K562 (cell line): ENCODE data around the gene BAG2. TPM values are rescaled to one million over a fixed set of nuclear protein-coding genes. Genes with fewer than 3 reads are reported as not detected.

Experiments used
- ATF7 ChIP-seq: fragments of 450-650 bp; IDR thresholded peaks from 2 replicates; pipeline ENCODE4 v1.7.1; 2014; ENCODE audit warnings: mild to moderate bottlenecking, moderate library complexity
- BRF1 ChIP-seq: IDR thresholded peaks from 3 replicates; pipeline ENCODE4 v1.6.1; 2011; ENCODE audit warnings: borderline replicate concordance, mild to moderate bottlenecking; ENCODE audit not compliant: insufficient read length; ENCODE audit errors: extremely low read depth
- CHAMP1 ChIP-seq: fragments of 450-650 bp; IDR thresholded peaks from 2 replicates; pipeline ENCODE4 v1.6.1; 2016; ENCODE audit warnings: mild to moderate bottlenecking
- E2F5 ChIP-seq: sonication (generic); formaldehyde crosslinking; IDR thresholded peaks from 2 replicates; pipeline ENCODE4 v1.8.0; 2022; ENCODE audit warnings: mild to moderate bottlenecking, missing genetic modification reagents
- EP300 ChIP-seq: IDR thresholded peaks from 2 replicates; pipeline ENCODE4 v1.6.1; 2012; ENCODE audit warnings: low read length, improper control_type of control experiment
- ETS2 ChIP-seq: IDR thresholded peaks from 2 replicates; pipeline ENCODE4 v1.6.1; 2016; ENCODE audit warnings: borderline replicate concordance, missing genetic modification characterization, mild to moderate bottlenecking, moderate library complexity, missing compliant biosample characterization; ENCODE audit not compliant: poor library complexity, severe bottlenecking
- ETV1 ChIP-seq: fragments of 450-650 bp; conservative IDR thresholded peaks from 2 replicates; pipeline ENCODE4 v1.6.1; 2016; ENCODE audit warnings: missing genetic modification characterization, control low read depth, low read depth, missing compliant biosample characterization
- HDAC2 ChIP-seq: fragments of 450-650 bp; IDR thresholded peaks from 2 replicates; pipeline ENCODE4 v1.6.1; 2016; ENCODE audit warnings: mild to moderate bottlenecking
- MIER1 ChIP-seq: fragments of 450-650 bp; IDR thresholded peaks from 2 replicates; pipeline ENCODE4 v1.6.1; 2016; ENCODE audit warnings: antibody characterized with exemption, mild to moderate bottlenecking, low read depth
- SFPQ ChIP-seq: fragments of 200-400 bp; formaldehyde crosslinking; IDR thresholded peaks from 2 replicates; pipeline ENCODE4 v1.6.1; 2017; ENCODE audit warnings: mild to moderate bottlenecking, low read depth, low read length, moderate library complexity
- SMARCC2 ChIP-seq: fragments of 450-650 bp; IDR thresholded peaks from 2 replicates; pipeline ENCODE4 v1.6.1; 2017; ENCODE audit warnings: antibody characterized with exemption, moderate library complexity, mild to moderate bottlenecking, low read depth
- TBP ChIP-seq: optimal IDR thresholded peaks from 2 replicates; pipeline ENCODE3; 2011; ENCODE audit warnings: low read depth, low read length, improper control_type of control experiment
- TEAD2 ChIP-seq: fragments of 450-650 bp; IDR thresholded peaks from 2 replicates; pipeline ENCODE4 v1.6.1; 2016; ENCODE audit warnings: missing genetic modification characterization, control low read depth, missing compliant biosample characterization
- TFAP4 ChIP-seq: sonication (generic); formaldehyde crosslinking; IDR thresholded peaks from 2 replicates; pipeline ENCODE4 v1.8.0; 2022; ENCODE audit warnings: missing genetic modification reagents, mild to moderate bottlenecking, moderate library complexity, borderline replicate concordance
- THAP7 ChIP-seq: fragments of 250-450 bp; sonication (Bioruptor Pico); IDR thresholded peaks from 2 replicates; pipeline ENCODE4 v1.5.0; 2021
- ZNF282 ChIP-seq: sonication (generic); formaldehyde crosslinking; IDR thresholded peaks from 2 replicates; pipeline ENCODE4 v1.8.1; 2023; ENCODE audit warnings: missing genetic modification reagents
- ZNF408 ChIP-seq: fragments of 250-450 bp; sonication (Bioruptor Pico); IDR thresholded peaks from 2 replicates; pipeline ENCODE4 v1.4.0; 2020; ENCODE audit warnings: low read depth, mild to moderate bottlenecking, moderate library complexity
- ZNF57 ChIP-seq: fragments of 450-650 bp; formaldehyde crosslinking; IDR thresholded peaks from 2 replicates; pipeline ENCODE4 v1.4.0; 2020; ENCODE audit warnings: mild to moderate bottlenecking, moderate library complexity
- ZNF740 ChIP-seq, 3 experiments: fragments of 200-800 bp in 1 of 3; sonication (Bioruptor generic) in 1 of 3; sonication (generic) in 1 of 3; formaldehyde crosslinking in 1 of 3; IDR thresholded peaks; 2 replicates each; pipeline versions ENCODE4 v1.6.1 to v1.8.0; 2016 to 2022; ENCODE audit warnings: mild to moderate bottlenecking in 2 of 3, missing compliant biosample characterization in 2 of 3, missing genetic modification characterization in 2 of 3, missing genetic modification reagents in 1 of 3
- polyA plus RNA-seq, 8 experiments: library from polyadenylated mRNA; depleted of rRNA in 4 of 8; stranded (reverse) in 5 of 8; unstranded in 3 of 8; fragments of >200 nt; fragmentation: Nextera tagmentation in 2 of 8; fragmentation: Illumina TruSeq in 1 of 8; extraction: Ambion mirVana in 2 of 8; extraction: Trizol in 1 of 8; gene quantifications; 2 replicates each; pipeline versions ENCODE4 v1.2.1 to v1.2.3, GENCODE V29; 2011 to 2014; ENCODE audit warnings: inconsistent platforms in 1 of 8, missing spikeins in 1 of 8
- total RNA-seq, 7 experiments: library from RNA; depleted of rRNA in 6 of 7; stranded (reverse); fragments of >200 nt in 6 of 7; fragmentation: Illumina TruSeq in 2 of 7; extraction: Trizol in 2 of 7; gene quantifications; 2 replicates each; pipeline versions ENCODE4 v1.2.1 to v1.2.3, GENCODE V29; 2011 to 2021; ENCODE audit warnings: low replicate concordance in 1 of 7

The BAG2 gene
- total and polyA plus RNA-seq, 9 of the 15 experiments (the other 6 are each of a cell fraction or from before 2014, with no cell fraction given): 12.8 to 20.7 (median 17.6) TPM

DNA sequence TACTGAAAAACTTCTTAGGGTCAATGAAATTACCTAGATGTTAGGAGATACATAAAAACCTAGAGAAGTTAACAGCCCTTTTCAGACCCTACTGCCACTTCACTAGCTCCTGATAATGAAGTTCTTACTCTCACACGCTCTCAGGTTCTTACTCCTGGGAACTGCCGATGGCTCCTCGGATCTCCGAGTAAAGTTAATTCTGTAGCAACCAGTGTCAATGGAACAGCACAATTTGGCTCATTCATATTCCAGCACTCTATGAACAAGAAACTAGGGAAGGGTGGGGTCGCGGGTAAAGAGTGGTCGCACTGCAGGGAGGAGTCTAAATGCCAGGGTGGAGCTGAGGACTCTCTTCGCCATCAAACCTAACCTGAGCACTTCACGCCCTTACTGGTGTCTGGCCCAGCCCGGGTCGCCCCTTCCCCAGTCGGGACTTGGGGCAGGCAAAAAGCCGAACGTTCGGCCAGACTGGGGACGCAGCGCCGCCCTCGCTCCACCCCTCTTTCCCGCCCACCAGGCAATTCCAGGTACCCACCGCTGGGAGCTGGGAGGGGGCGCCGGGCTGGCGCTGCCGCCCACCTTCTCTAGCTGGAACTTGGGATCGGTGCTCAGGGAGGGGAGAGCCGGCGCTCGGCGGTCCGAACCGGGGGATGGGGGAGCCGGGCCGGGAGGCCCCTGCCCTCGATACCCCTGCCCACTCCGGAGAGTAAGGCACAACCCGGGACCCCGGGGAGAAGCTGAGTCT is 49.2 kb downstream of the BAG2 start (continued):
- TF ChIP-seq ZNF740 (CRISPR knock-in tag; IDR thresholded peaks at IDR 0.05): 0 out of 2 replicates have a peak, but pooled peaks have one; percentile 26
- TF ChIP-seq ZNF740 (tag; IDR thresholded peaks at IDR 0.05): no peak
- TF ChIP-seq TEAD2 (tag): no peak
- no peak for TF ChIP-seq CHAMP1
- no peak for TF ChIP-seq ZNF57 (CRISPR knock-in tag)
- no peak for TF ChIP-seq E2F5
- no peak for TF ChIP-seq ATF7
- TF ChIP-seq ZNF408 (CRISPR knock-in tag): no peak
- TF ChIP-seq TFAP4 (CRISPR knock-in tag): peak; percentile 35; the same call in 1 of the 2 replicates
- TF ChIP-seq TBP: peak; percentile 25
- peak; percentile 14; the same call in 1 of the 2 replicates for TF ChIP-seq SMARCC2
- no peak for TF ChIP-seq THAP7
- no peak for TF ChIP-seq ZNF282 (CRISPR knock-in tag)
- TF ChIP-seq BRF1: no peak
- TF ChIP-seq SFPQ: no peak
- TF ChIP-seq ETS2 (tag): no peak
- peak; percentile 3; the same call in 1 of the 2 replicates for TF ChIP-seq EP300
- TF ChIP-seq HDAC2: no peak; the same call in 1 of the 2 replicates
- TF ChIP-seq ETV1: no peak
- no peak for TF ChIP-seq MIER1
